Measurements from ENCODE around the gene POTEM.
"Not testable (repeated sequence)": the region's sequence is repeated elsewhere in the genome, so short reads cannot be mapped to it uniquely, and the experiment has no call there.

DNA sequence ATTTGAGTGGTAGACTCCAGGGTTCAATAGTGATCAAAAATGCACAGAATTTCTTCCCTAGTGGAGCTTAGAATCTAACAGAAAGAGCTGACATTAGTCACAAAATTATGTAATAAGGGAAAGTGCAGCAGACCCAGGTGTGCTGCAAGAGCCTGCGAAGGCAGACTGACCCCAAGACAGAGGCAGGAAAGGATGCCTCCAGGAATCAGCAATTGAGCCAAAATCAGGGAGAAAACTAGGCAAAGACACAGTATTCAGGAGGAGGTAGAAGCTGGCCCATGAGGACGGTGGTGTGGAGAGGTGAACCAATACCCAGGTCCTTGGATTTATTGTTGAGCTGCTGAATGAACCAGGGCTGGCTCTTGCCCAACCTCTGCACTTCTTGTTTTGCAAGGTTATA lies 76.2 kb downstream of the POTEM start:
- TF ChIP-seq CTCF (IDR thresholded peaks at IDR 0.05 in 4 of 5, conservative IDR thresholded peaks at IDR 0.05 in 1 of 5); POLR2A (IDR thresholded peaks at IDR 0.05): not testable (repeated sequence)

Data from gastrocnemius medialis (tissue), 4 donors.